ENCODE measurements around the gene OR6Y1. TPM values are rescaled to one million over a fixed set of nuclear protein-coding genes. Genes with fewer than 3 reads are reported as not detected.

Gene OR6Y1
- polyA plus RNA-seq, 1 of the 3 experiments (the other 2 are of a cell fraction), result not detected

DNA sequence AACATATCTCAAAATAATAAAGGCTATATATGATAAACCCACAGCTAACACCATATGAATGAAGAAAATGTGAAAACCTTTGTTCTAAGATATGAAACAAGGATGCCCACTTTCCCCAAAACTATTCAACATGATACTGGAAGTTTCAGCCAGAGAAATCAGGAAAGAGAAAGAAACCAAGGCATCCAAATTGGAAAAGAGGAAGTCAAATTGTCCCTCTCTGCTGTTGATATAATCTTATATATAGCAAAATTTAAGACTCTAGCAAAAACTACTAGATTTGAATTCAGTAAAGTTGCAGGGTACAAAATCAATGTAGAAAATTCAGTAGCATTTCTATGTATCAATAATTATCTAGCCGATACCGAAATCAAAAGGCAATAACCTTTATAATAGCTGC lies 46.5 kb upstream of the OR6Y1 start:
- H3K27ac ChIP-seq (ENCODE audit: low read depth in 2 of 2, low read length in 1 of 2), result no peak overlapping the region

More for the DNA sequence above, 46.5 kb upstream of the OR6Y1 start:
- CTCF ChIA-PET, result no interaction called here
- no peak for DNase-seq
- POLR2A ChIA-PET, result no interaction called here
- 4% methylated on average over 2 of the region's 2 CpGs for WGBS (ENCODE audit: low lambda C conversion rate)
- H3K9ac ChIP-seq, result no peak overlapping the region
- no peaks in the 10 kb centered on the region for H4K20me1 ChIP-seq (ENCODE audit: insufficient read depth)
- no peaks in the 10 kb centered on the region for H3K9me3 ChIP-seq
- H3K36me3 ChIP-seq (replicated peaks in 1 of 2; ENCODE audit: control insufficient read depth in 1 of 2, insufficient read depth in 2 of 2, low read length in 1 of 2), result no peaks in the 10 kb centered on the region
- H3K4me2 ChIP-seq, result no peak overlapping the region
- H3K79me2 ChIP-seq (ENCODE audit: insufficient read depth), result no peaks in the 10 kb centered on the region
- no peaks in the 10 kb centered on the region; the same call in 1 of the 2 replicates for H3K9me2 ChIP-seq
- H3K4me1 ChIP-seq (ENCODE audit: control insufficient read depth in 1 of 2, insufficient read depth in 2 of 2, low read depth in 1 of 2, low read length in 1 of 2), result no peaks in the 10 kb centered on the region
- H3K4me3 ChIP-seq (ENCODE audit: low read depth in 2 of 2, low read length in 1 of 2), result no peak overlapping the region
- TF ChIP-seq, protein P1, sequence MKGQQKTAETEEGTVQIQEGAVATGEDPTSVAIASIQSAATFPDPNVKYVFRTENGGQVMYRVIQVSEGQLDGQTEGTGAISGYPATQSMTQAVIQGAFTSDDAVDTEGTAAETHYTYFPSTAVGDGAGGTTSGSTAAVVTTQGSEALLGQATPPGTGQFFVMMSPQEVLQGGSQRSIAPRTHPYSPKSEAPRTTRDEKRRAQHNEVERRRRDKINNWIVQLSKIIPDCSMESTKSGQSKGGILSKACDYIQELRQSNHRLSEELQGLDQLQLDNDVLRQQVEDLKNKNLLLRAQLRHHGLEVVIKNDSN (IDR thresholded peaks at IDR 0.05; ENCODE audit: borderline replicate concordance, low read depth), result no peak
- TF ChIP-seq POLR2AphosphoS5 (IDR thresholded peaks at IDR 0.05; ENCODE audit: low read depth, low read length) (no peak), SMC3 (IDR thresholded peaks at IDR 0.05; ENCODE audit: low read depth, low read length) (no peak), GABPA (IDR thresholded peaks at IDR 0.05; ENCODE audit: low read depth) (no peak), GATA2 (CRISPR knock-in tag; IDR thresholded peaks at IDR 0.05) (no peak), RCOR1 (IDR thresholded peaks at IDR 0.05; ENCODE audit: low read length) (no peak), RFX5 (IDR thresholded peaks at IDR 0.05; ENCODE audit: low read length) (no peak), JUND (IDR thresholded peaks at IDR 0.05) (no peak), RXRA (IDR thresholded peaks at IDR 0.05; ENCODE audit: borderline replicate concordance, low read depth) (no peak), TAF1 (IDR thresholded peaks at IDR 0.05; ENCODE audit: borderline replicate concordance, low read depth, low read length) (no peak), FOXM1 (IDR thresholded peaks at IDR 0.05; ENCODE audit: low read depth) (no peak), RAD21 (IDR thresholded peaks at IDR 0.05; ENCODE audit: low read length) (no peak)
- TF ChIP-seq, protein P2, sequence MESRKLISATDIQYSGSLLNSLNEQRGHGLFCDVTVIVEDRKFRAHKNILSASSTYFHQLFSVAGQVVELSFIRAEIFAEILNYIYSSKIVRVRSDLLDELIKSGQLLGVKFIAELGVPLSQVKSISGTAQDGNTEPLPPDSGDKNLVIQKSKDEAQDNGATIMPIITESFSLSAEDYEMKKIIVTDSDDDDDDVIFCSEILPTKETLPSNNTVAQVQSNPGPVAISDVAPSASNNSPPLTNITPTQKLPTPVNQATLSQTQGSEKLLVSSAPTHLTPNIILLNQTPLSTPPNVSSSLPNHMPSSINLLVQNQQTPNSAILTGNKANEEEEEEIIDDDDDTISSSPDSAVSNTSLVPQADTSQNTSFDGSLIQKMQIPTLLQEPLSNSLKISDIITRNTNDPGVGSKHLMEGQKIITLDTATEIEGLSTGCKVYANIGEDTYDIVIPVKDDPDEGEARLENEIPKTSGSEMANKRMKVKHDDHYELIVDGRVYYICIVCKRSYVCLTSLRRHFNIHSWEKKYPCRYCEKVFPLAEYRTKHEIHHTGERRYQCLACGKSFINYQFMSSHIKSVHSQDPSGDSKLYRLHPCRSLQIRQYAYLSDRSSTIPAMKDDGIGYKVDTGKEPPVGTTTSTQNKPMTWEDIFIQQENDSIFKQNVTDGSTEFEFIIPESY (IDR thresholded peaks at IDR 0.05; ENCODE audit: borderline replicate concordance, low read depth), result no peak
- TF ChIP-seq, protein P3, sequence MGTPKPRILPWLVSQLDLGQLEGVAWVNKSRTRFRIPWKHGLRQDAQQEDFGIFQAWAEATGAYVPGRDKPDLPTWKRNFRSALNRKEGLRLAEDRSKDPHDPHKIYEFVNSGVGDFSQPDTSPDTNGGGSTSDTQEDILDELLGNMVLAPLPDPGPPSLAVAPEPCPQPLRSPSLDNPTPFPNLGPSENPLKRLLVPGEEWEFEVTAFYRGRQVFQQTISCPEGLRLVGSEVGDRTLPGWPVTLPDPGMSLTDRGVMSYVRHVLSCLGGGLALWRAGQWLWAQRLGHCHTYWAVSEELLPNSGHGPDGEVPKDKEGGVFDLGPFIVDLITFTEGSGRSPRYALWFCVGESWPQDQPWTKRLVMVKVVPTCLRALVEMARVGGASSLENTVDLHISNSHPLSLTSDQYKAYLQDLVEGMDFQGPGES (IDR thresholded peaks at IDR 0.05; ENCODE audit: low read depth, low read length), result no peak
- TF ChIP-seq, protein P4, sequence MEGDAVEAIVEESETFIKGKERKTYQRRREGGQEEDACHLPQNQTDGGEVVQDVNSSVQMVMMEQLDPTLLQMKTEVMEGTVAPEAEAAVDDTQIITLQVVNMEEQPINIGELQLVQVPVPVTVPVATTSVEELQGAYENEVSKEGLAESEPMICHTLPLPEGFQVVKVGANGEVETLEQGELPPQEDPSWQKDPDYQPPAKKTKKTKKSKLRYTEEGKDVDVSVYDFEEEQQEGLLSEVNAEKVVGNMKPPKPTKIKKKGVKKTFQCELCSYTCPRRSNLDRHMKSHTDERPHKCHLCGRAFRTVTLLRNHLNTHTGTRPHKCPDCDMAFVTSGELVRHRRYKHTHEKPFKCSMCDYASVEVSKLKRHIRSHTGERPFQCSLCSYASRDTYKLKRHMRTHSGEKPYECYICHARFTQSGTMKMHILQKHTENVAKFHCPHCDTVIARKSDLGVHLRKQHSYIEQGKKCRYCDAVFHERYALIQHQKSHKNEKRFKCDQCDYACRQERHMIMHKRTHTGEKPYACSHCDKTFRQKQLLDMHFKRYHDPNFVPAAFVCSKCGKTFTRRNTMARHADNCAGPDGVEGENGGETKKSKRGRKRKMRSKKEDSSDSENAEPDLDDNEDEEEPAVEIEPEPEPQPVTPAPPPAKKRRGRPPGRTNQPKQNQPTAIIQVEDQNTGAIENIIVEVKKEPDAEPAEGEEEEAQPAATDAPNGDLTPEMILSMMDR (IDR thresholded peaks at IDR 0.05), result no peak
- TF ChIP-seq, protein P5, sequence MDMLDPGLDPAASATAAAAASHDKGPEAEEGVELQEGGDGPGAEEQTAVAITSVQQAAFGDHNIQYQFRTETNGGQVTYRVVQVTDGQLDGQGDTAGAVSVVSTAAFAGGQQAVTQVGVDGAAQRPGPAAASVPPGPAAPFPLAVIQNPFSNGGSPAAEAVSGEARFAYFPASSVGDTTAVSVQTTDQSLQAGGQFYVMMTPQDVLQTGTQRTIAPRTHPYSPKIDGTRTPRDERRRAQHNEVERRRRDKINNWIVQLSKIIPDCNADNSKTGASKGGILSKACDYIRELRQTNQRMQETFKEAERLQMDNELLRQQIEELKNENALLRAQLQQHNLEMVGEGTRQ (IDR thresholded peaks at IDR 0.05; ENCODE audit: borderline replicate concordance, low read depth, low read length), result no peak
- TF ChIP-seq, protein P6, sequence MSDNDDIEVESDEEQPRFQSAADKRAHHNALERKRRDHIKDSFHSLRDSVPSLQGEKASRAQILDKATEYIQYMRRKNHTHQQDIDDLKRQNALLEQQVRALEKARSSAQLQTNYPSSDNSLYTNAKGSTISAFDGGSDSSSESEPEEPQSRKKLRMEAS (IDR thresholded peaks at IDR 0.05; ENCODE audit: low read depth), result no peak
- TF ChIP-seq, protein P7, sequence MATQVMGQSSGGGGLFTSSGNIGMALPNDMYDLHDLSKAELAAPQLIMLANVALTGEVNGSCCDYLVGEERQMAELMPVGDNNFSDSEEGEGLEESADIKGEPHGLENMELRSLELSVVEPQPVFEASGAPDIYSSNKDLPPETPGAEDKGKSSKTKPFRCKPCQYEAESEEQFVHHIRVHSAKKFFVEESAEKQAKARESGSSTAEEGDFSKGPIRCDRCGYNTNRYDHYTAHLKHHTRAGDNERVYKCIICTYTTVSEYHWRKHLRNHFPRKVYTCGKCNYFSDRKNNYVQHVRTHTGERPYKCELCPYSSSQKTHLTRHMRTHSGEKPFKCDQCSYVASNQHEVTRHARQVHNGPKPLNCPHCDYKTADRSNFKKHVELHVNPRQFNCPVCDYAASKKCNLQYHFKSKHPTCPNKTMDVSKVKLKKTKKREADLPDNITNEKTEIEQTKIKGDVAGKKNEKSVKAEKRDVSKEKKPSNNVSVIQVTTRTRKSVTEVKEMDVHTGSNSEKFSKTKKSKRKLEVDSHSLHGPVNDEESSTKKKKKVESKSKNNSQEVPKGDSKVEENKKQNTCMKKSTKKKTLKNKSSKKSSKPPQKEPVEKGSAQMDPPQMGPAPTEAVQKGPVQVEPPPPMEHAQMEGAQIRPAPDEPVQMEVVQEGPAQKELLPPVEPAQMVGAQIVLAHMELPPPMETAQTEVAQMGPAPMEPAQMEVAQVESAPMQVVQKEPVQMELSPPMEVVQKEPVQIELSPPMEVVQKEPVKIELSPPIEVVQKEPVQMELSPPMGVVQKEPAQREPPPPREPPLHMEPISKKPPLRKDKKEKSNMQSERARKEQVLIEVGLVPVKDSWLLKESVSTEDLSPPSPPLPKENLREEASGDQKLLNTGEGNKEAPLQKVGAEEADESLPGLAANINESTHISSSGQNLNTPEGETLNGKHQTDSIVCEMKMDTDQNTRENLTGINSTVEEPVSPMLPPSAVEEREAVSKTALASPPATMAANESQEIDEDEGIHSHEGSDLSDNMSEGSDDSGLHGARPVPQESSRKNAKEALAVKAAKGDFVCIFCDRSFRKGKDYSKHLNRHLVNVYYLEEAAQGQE (IDR thresholded peaks at IDR 0.05; ENCODE audit: low read depth, low read length), result no peak
- no peaks in the 10 kb centered on the region for H3F3A ChIP-seq (replicated peaks; ENCODE audit: insufficient read depth)
- no peaks in the 10 kb centered on the region for H3K27me3 ChIP-seq (ENCODE audit: insufficient read depth)
- no peak overlapping the region for H2AFZ ChIP-seq (ENCODE audit: low read depth)
